NOMO-1 treated with dmso at 0.1 percent for 144 hours (cell line): ENCODE results near the gene FOXB2.
"Not testable (repeated sequence)": the region's sequence is repeated elsewhere in the genome, so short reads cannot be mapped to it uniquely, and the experiment has no call there.

Experiments
- DNase-seq: peaks from one replicate; lab custom pipeline; 2025; ENCODE audit not compliant: unreplicated experiment; lab: John Stamatoyannopoulos, UW

Gene FOXB2

GRCh38 chr9:77016121-77016525, 3.3 kb upstream of the FOXB2 start:
- DNase-seq: no peak

GRCh38 chr9:77016526-77017504, 2.6 kb upstream of the FOXB2 start:
- DNase-seq: no peak

GRCh38 chr9:77017505-77017894, 2.0 kb upstream of the FOXB2 start:
- no peak for DNase-seq

GRCh38 chr9:77018058-77018968, 1.1 kb upstream of the FOXB2 start:
- no peak for DNase-seq

GRCh38 chr9:77018969-77019235, 553 bp upstream of the FOXB2 start:
- no peak for DNase-seq

- DNase-seq: no peak
Observed at GRCh38 chr9:77019926-77020412, 514 bp downstream of the FOXB2 start.

- DNase-seq: no peak
Observed at GRCh38 chr9:77020413-77021290, 1.2 kb downstream of the FOXB2 start.

GRCh38 chr9:77021291-77021894, 1.9 kb downstream of the FOXB2 start:
- no peak for DNase-seq

- no peak for DNase-seq
Observed at GRCh38 chr9:77021922-77022782, 2.7 kb downstream of the FOXB2 start.

- DNase-seq: no peak
Observed at GRCh38 chr9:77022783-77023440, 3.5 kb downstream of the FOXB2 start.

- DNase-seq: no peak
Observed at GRCh38 chr9:77023726-77024125, 4.3 kb downstream of the FOXB2 start.

GRCh38 chr9:77024776-77025545, 5.5 kb downstream of the FOXB2 start:
- DNase-seq: no peak

GRCh38 chr9:77028478-77028877, 9.0 kb downstream of the FOXB2 start:
- DNase-seq: no peak

GRCh38 chr9:77030045-77030444, 10.6 kb downstream of the FOXB2 start:
- DNase-seq: no peak

GRCh38 chr9:77038281-77039036, 19.0 kb downstream of the FOXB2 start:
- no peak for DNase-seq

GRCh38 chr9:77040340-77040739, 20.9 kb downstream of the FOXB2 start:
- no peak for DNase-seq

GRCh38 chr9:77043743-77044142, 24.3 kb downstream of the FOXB2 start:
- not testable (repeated sequence) for DNase-seq
